Measurements from ENCODE around the gene PRPF40B.

The PRPF40B gene

GRCh38 chr12:49648712-49649003 lies 25.3 kb downstream of the PRPF40B start:
- no peaks in the 10 kb centered on the region for H3K27me3 Mint-ChIP-seq
- H3K4me3 Mint-ChIP-seq = no peak overlapping the region
- H3K27ac Mint-ChIP-seq = peak overlapping the region; percentile 71
- CTCF ChIA-PET = interaction anchor here (0.6 to 17.4 kb wide), 7 partner anchors 11 to 191 kb away, joined by 3 to 370 read pairs (median 3); partner anchors contain the start of genes FMNL3 and TMBIM6
- H3K36me3 Mint-ChIP-seq = peaks cover 52% of the 10 kb centered on the region
- DNase-seq = no peak
- peaks cover 45% of the 10 kb centered on the region for H3K4me1 Mint-ChIP-seq
- no peaks in the 10 kb centered on the region for H3K9me3 Mint-ChIP-seq

DNA sequence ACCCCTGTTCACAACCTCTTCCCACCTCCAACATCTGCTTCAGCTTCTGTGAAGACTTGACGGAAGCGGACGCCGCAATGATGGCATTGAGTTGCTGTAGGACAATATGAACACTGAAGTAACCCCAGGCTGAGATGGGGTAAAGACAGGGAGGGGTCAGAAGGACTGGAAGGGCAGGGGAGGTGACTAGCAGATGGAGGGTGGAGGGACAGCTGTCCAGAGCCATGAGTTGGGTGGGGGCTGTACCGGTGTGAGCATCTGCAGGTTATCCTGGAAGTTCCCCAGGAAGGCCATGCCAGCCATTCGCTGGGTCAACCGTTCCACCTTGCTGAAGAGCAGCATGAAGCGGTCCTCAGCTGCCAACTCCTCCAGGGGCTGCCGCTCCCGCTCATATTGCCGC lies 26.1 kb downstream of the PRPF40B start:
- H3K9me3 Mint-ChIP-seq = no peaks in the 10 kb centered on the region
- no peak for DNase-seq
- no peak overlapping the region for H3K4me3 Mint-ChIP-seq
- H3K27ac Mint-ChIP-seq = peak overlapping the region; percentile 2
- H3K27me3 Mint-ChIP-seq = no peaks in the 10 kb centered on the region
- peaks cover 52% of the 10 kb centered on the region for H3K36me3 Mint-ChIP-seq
- peaks cover 41% of the 10 kb centered on the region for H3K4me1 Mint-ChIP-seq
- CTCF ChIA-PET = interaction anchor here (0.6 to 17.4 kb wide), 3 partner anchors 12 to 59 kb away, joined by 3 to 370 read pairs (median 29); partner anchors contain the start of gene FMNL3

DNA sequence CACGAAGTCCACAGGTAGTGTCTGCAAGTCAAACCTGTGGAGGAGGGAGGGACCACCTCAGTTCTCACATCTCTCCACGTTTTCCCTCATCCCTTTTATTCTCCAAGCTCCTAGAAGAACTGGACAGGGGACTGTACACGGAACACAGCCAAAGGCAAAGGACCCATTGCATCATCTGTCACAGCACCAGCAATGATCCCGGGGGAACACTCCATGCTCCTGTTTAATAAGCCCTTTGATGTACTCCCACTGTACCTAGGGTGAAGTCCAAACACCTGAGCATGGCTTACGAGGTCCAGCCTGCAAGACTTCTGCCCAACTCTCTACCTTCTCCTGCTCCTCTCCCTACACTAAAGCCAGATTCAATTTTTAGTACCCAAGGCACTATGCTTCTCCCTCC lies 26.5 kb downstream of the PRPF40B start:
- CTCF ChIA-PET = interaction anchor here (3.3 to 17.4 kb wide), 2 partner anchors 12 to 59 kb away, joined by 29 to 370 read pairs; partner anchors contain the start of gene FMNL3
- H3K27me3 Mint-ChIP-seq = no peaks in the 10 kb centered on the region
- no peaks in the 10 kb centered on the region for H3K9me3 Mint-ChIP-seq
- DNase-seq = no peak
- H3K27ac Mint-ChIP-seq = no peak overlapping the region
- peaks cover 36% of the 10 kb centered on the region for H3K4me1 Mint-ChIP-seq
- H3K4me3 Mint-ChIP-seq = no peak overlapping the region
- peaks cover 52% of the 10 kb centered on the region for H3K36me3 Mint-ChIP-seq

- Mint-ChIP-seq H3K36me3 (peaks cover 54% of the 10 kb centered on the region), H3K4me1 (peaks cover 39% of the 10 kb centered on the region), H3K27ac (no peak overlapping the region), H3K9me3 (no peaks in the 10 kb centered on the region), H3K27me3 (no peaks in the 10 kb centered on the region), H3K4me3 (no peak overlapping the region)
- DNase-seq = no peak
- CTCF ChIA-PET = interaction anchor here (1.2 to 17.4 kb wide), 2 partner anchors 10 to 57 kb away, joined by 3 to 370 read pairs; partner anchors contain the start of gene FMNL3
Observed at GRCh38 chr12:49651855-49652254, 28.5 kb downstream of the PRPF40B start.

DNA sequence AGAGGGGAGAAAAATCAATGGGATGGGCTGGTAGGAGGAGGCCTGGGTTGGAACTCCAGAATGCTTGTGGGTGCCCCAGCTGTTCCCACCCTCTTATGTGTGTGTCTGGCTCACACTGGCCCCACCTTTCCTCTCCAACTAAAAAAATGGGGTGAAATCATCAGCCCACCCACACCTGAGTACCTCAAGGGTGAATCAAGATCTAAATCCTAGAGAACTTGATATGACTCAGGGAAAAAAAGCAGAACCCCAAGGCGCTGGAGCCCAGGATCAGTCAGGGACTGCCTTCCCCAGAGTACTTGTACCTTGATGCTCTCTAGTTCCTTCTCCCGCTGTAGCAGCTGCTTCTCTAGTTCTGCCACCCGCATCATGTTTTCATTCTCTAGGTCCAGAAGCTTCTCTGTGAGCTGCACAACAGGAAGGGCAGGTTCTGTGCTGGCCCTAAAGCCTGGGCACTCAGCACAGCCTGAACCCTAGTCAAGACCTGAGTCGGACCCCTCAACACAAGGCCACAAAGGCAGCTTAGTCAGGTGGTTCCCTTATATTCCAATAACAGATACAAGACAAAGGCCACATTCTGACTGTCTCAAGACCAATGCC lies 29.7 kb downstream of the PRPF40B start:
- Mint-ChIP-seq H3K27me3 (no peaks in the 10 kb centered on the region), H3K36me3 (peaks cover 58% of the 10 kb centered on the region), H3K27ac (no peak overlapping the region), H3K4me3 (no peak overlapping the region), H3K9me3 (no peaks in the 10 kb centered on the region), H3K4me1 (peaks cover 33% of the 10 kb centered on the region)
- DNase-seq = no peak
- CTCF ChIA-PET = interaction anchor here (1.2 to 17.4 kb wide), 4 partner anchors 8 to 55 kb away, joined by 3 to 370 read pairs (median 12); partner anchors contain the start of gene FMNL3

DNA sequence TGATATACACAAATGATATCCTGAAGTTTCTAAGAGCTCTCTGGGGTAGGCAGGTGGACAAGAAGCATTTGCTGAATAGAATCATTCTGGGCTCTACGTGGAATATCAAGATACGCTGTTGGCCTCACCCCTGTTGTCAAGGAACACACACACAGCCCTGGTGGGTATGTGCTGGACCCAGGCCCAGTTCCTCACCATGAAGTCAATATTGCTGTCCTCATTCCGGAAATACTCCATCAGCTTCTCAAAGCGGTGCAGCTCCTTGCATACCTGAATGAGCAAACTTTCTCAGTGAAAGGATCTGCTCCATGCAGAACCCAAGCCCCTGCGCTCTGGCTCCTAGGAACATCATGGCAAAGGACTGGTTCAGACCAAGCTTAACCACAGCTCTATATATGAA lies 31.4 kb downstream of the PRPF40B start:
- DNase-seq = no peak
- CTCF ChIA-PET = interaction anchor here (1.0 to 17.4 kb wide), 5 partner anchors 10 to 54 kb away, joined by 3 to 370 read pairs (median 12); partner anchors contain the start of gene FMNL3
- Mint-ChIP-seq H3K27me3 (no peaks in the 10 kb centered on the region), H3K9me3 (no peaks in the 10 kb centered on the region), H3K27ac (no peak overlapping the region), H3K4me3 (no peak overlapping the region), H3K36me3 (peaks cover 49% of the 10 kb centered on the region), H3K4me1 (peaks cover 21% of the 10 kb centered on the region)

GRCh38 chr12:49655595-49656236 lies 32.4 kb downstream of the PRPF40B start:
- no peak for DNase-seq
- H3K27ac Mint-ChIP-seq = peak overlapping the region; percentile 3
- H3K36me3 Mint-ChIP-seq = peaks cover 47% of the 10 kb centered on the region
- CTCF ChIA-PET = interaction anchor here (3.9 to 17.4 kb wide), 2 partner anchors 11 to 53 kb away, joined by 13 to 370 read pairs; partner anchors contain the start of gene FMNL3
- no peaks in the 10 kb centered on the region for H3K27me3 Mint-ChIP-seq
- peaks cover 28% of the 10 kb centered on the region for H3K4me1 Mint-ChIP-seq
- H3K4me3 Mint-ChIP-seq = no peak overlapping the region
- no peaks in the 10 kb centered on the region for H3K9me3 Mint-ChIP-seq

DNA sequence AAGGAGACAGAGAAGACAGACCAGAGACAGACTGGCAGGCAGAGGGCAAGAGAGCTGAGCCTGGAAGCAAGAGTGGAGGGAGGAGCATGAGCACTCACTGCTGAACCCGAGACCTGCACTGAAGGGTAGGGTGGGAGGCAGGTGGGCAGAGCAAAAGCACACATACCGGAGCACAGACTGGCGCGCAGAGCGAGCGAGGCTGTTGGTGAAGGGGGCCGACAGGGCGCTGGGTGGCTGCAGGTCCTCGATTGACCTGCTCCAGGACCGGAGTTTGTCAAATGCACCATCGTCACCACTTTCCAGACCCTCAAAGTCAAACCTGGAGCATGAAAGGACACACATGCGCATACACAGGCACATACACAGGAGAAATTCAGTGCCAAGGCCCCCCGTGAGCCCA lies 34.9 kb downstream of the PRPF40B start:
- Mint-ChIP-seq H3K9me3 (no peaks in the 10 kb centered on the region), H3K27ac (peak overlapping the region; percentile 42), H3K36me3 (peaks cover 61% of the 10 kb centered on the region), H3K4me3 (no peak overlapping the region), H3K27me3 (no peaks in the 10 kb centered on the region), H3K4me1 (peaks cover 53% of the 10 kb centered on the region)
- DNase-seq = no peak
- CTCF ChIA-PET = interaction anchor here (1.3 kb wide), 1 partner anchor 50 kb away, joined by 3 read pairs; no protein-coding TSS in a partner anchor

DNA sequence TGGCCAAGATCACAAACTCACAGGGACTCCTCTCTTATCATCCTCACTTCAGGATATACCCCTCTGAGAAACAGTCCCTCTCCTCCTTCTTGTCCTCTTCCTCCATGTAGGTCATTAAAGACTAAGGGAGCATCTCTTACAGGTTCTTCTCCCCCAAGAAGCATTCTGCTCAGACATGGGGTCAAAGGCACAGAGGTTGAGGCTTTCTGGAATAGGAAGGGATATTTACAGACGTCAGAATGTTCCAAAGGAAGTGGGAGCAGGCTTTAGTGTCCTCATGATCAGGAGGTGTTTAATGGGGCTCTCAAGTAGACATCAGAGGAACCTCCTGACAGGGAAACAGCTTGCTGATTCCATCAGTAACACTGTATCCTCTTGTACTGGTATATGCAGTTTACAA lies 36.4 kb downstream of the PRPF40B start:
- Mint-ChIP-seq H3K36me3 (peaks cover 62% of the 10 kb centered on the region), H3K9me3 (no peaks in the 10 kb centered on the region), H3K4me1 (peaks cover 67% of the 10 kb centered on the region), H3K4me3 (no peak overlapping the region), H3K27me3 (no peaks in the 10 kb centered on the region), H3K27ac (no peak overlapping the region)
- no peak for DNase-seq
- CTCF ChIA-PET = interaction anchor here (2.0 to 2.4 kb wide), 2 partner anchors 15 to 48 kb away, joined by 8 read pairs; partner anchors contain the start of gene FMNL3

GRCh38 chr12:49661191-49661590 lies 37.8 kb downstream of the PRPF40B start:
- H3K9me3 Mint-ChIP-seq = no peaks in the 10 kb centered on the region
- DNase-seq = no peak
- peaks cover 67% of the 10 kb centered on the region for H3K36me3 Mint-ChIP-seq
- H3K4me1 Mint-ChIP-seq = peaks cover 72% of the 10 kb centered on the region
- no peaks in the 10 kb centered on the region for H3K27me3 Mint-ChIP-seq
- peak overlapping the region; percentile 80 for H3K27ac Mint-ChIP-seq
- H3K4me3 Mint-ChIP-seq = no peak overlapping the region
- CTCF ChIA-PET = interaction anchor here (1.2 to 2.4 kb wide), 6 partner anchors 8 to 103 kb away, joined by 3 to 8 read pairs (median 4); partner anchors contain the start of genes FMNL3 and TMBIM6

GRCh38 chr12:49661746-49662145 lies 38.4 kb downstream of the PRPF40B start:
- H3K4me3 Mint-ChIP-seq = no peak overlapping the region
- H3K9me3 Mint-ChIP-seq = no peaks in the 10 kb centered on the region
- peaks cover 64% of the 10 kb centered on the region for H3K36me3 Mint-ChIP-seq
- H3K4me1 Mint-ChIP-seq = peaks cover 70% of the 10 kb centered on the region
- no peaks in the 10 kb centered on the region for H3K27me3 Mint-ChIP-seq
- CTCF ChIA-PET = interaction anchor here (1.4 to 2.5 kb wide), 6 partner anchors 8 to 80 kb away, joined by 3 to 13 read pairs (median 6); partner anchors contain the start of genes FMNL3 and TMBIM6
- H3K27ac Mint-ChIP-seq = peak overlapping the region; percentile 96
- DNase-seq = no peak

- peaks cover 74% of the 10 kb centered on the region for H3K4me1 Mint-ChIP-seq
- peak overlapping the region; percentile 60 for H3K4me3 Mint-ChIP-seq
- CTCF ChIA-PET = interaction anchor here (0.7 to 2.5 kb wide), 7 partner anchors 11 to 99 kb away, joined by 3 to 13 read pairs (median 5); partner anchors contain the start of genes FMNL3 and TMBIM6
- peak; percentile 85 for DNase-seq
- H3K27me3 Mint-ChIP-seq = no peaks in the 10 kb centered on the region
- peaks cover 56% of the 10 kb centered on the region for H3K36me3 Mint-ChIP-seq
- no peaks in the 10 kb centered on the region for H3K9me3 Mint-ChIP-seq
- H3K27ac Mint-ChIP-seq = peak overlapping the region; percentile 96
Observed at GRCh38 chr12:49662998-49663843, 39.9 kb downstream of the PRPF40B start.

GRCh38 chr12:49664167-49664566 lies 40.8 kb downstream of the PRPF40B start:
- H3K36me3 Mint-ChIP-seq = peaks cover 59% of the 10 kb centered on the region
- no peaks in the 10 kb centered on the region for H3K27me3 Mint-ChIP-seq
- no peak for DNase-seq
- H3K4me1 Mint-ChIP-seq = peaks cover 82% of the 10 kb centered on the region
- H3K4me3 Mint-ChIP-seq = no peak overlapping the region
- no peaks in the 10 kb centered on the region for H3K9me3 Mint-ChIP-seq
- H3K27ac Mint-ChIP-seq = peak overlapping the region; percentile 96
- CTCF ChIA-PET = interaction anchor here (0.7 to 2.5 kb wide), 4 partner anchors 12 to 44 kb away, joined by 3 to 13 read pairs (median 4); partner anchors contain the start of gene FMNL3

Measured in activated naive CD4-positive, alpha-beta T cell treated with anti-CD3 and anti-CD28 coated beads, Interleukin-2, amount 10 ng/mL, durations not matched to agents 7 days and 5 days (primary cell).